HG03108 (cell line): ENCODE measurements around the gene MRPL22.
"Not testable (repeated sequence)": the region's sequence is repeated elsewhere in the genome, so short reads cannot be mapped to it uniquely, and the experiment has no call there.

Experiments
- ATAC-seq: cut with Tn5 transposase; IDR thresholded peaks from one replicate; pipeline ENCODE4 v1.9.1; 2021; ENCODE audit warnings: moderate library complexity; ENCODE audit not compliant: unreplicated experiment

Gene MRPL22

GRCh38 chr5:154939387-154939786 lies 1.5 kb upstream of the MRPL22 start:
- ATAC-seq = not testable (repeated sequence)

GRCh38 chr5:154940375-154940771 lies 500 bp upstream of the MRPL22 start:
- ATAC-seq = no peak

- ATAC-seq = no peak
Observed at GRCh38 chr5:154943527-154943926, 2.7 kb downstream of the MRPL22 start.

- no peak for ATAC-seq
Observed at GRCh38 chr5:154944716-154945115, 3.8 kb downstream of the MRPL22 start.

- ATAC-seq = no peak
Observed at GRCh38 chr5:154945695-154946301, 4.9 kb downstream of the MRPL22 start.

GRCh38 chr5:154947778-154948177 lies 6.9 kb downstream of the MRPL22 start:
- no peak for ATAC-seq

- ATAC-seq = no peak
Observed at GRCh38 chr5:154948313-154948712, 7.4 kb downstream of the MRPL22 start.

GRCh38 chr5:154949781-154950180 lies 8.9 kb downstream of the MRPL22 start:
- ATAC-seq = no peak

- ATAC-seq = no peak
Observed at GRCh38 chr5:154956712-154957111, 15.8 kb downstream of the MRPL22 start.

- peak; percentile 97 for ATAC-seq
Observed at GRCh38 chr5:154962494-154962893, 21.6 kb downstream of the MRPL22 start.

GRCh38 chr5:154966081-154966841 lies 25.4 kb downstream of the MRPL22 start:
- no peak for ATAC-seq

GRCh38 chr5:154966874-154967273 lies 26.0 kb downstream of the MRPL22 start:
- no peak for ATAC-seq

GRCh38 chr5:154967421-154968024 lies 26.6 kb downstream of the MRPL22 start:
- no peak for ATAC-seq

GRCh38 chr5:154968953-154969352 lies 28.1 kb downstream of the MRPL22 start:
- no peak for ATAC-seq

GRCh38 chr5:154970759-154971158 lies 29.9 kb downstream of the MRPL22 start:
- no peak for ATAC-seq

GRCh38 chr5:154971501-154971900 lies 30.6 kb downstream of the MRPL22 start:
- ATAC-seq = no peak

GRCh38 chr5:154972476-154973080 lies 31.7 kb downstream of the MRPL22 start:
- no peak for ATAC-seq

GRCh38 chr5:154976082-154976481 lies 35.2 kb downstream of the MRPL22 start:
- not testable (repeated sequence) for ATAC-seq

- ATAC-seq = no peak
Observed at GRCh38 chr5:154977409-154977808, 36.5 kb downstream of the MRPL22 start.

GRCh38 chr5:154978294-154978693 lies 37.4 kb downstream of the MRPL22 start:
- not testable (repeated sequence) for ATAC-seq

- no peak for ATAC-seq
Observed at GRCh38 chr5:154984946-154985516, 44.2 kb downstream of the MRPL22 start.
